Measurements from ENCODE around the gene TMEM221. TPM values are rescaled to one million over a fixed set of nuclear protein-coding genes. Genes with fewer than 3 reads are reported as not detected.

TMEM221 gene
- total RNA-seq, 1 donor from 2014 or later, result 0.30 TPM

- H3K27me3 Mint-ChIP-seq (ENCODE audit: unreplicated experiment), result peaks cover 4% of the 10 kb centered on the region
- TF ChIP-seq CTCF (IDR thresholded peaks at IDR 0.05), result no peak
- peaks cover 18% of the 10 kb centered on the region for H3K4me1 Mint-ChIP-seq (ENCODE audit: unreplicated experiment)
- no peak for DNase-seq (ENCODE audit: extremely low spot score, unreplicated experiment)
- no peak overlapping the region for H3K27ac Mint-ChIP-seq (ENCODE audit: unreplicated experiment)
- no peak overlapping the region for H3K4me3 Mint-ChIP-seq (ENCODE audit: unreplicated experiment)
- no peaks in the 10 kb centered on the region for H3K36me3 Mint-ChIP-seq (ENCODE audit: unreplicated experiment)
- H3K9me3 Mint-ChIP-seq (ENCODE audit: unreplicated experiment), result no peaks in the 10 kb centered on the region
Measured at GRCh38 chr19:17402982-17403855, 45.2 kb downstream of the TMEM221 start.

GRCh38 chr19:17401628-17402027, 46.8 kb downstream of the TMEM221 start:
- no peak overlapping the region for H3K4me3 Mint-ChIP-seq (ENCODE audit: unreplicated experiment)

GRCh38 chr19:17398902-17399527, 49.5 kb downstream of the TMEM221 start:
- Mint-ChIP-seq H3K27ac (ENCODE audit: unreplicated experiment) (no peak overlapping the region), H3K27me3 (ENCODE audit: unreplicated experiment) (peaks cover 4% of the 10 kb centered on the region), H3K4me1 (ENCODE audit: unreplicated experiment) (no peaks in the 10 kb centered on the region), H3K36me3 (ENCODE audit: unreplicated experiment) (no peaks in the 10 kb centered on the region), H3K4me3 (ENCODE audit: unreplicated experiment) (no peak overlapping the region), H3K9me3 (ENCODE audit: unreplicated experiment) (no peaks in the 10 kb centered on the region)
- TF ChIP-seq CTCF (IDR thresholded peaks at IDR 0.05), result no peak
- no peak for DNase-seq (ENCODE audit: extremely low spot score, unreplicated experiment)

More at GRCh38 chr19:17401628-17402027, 46.8 kb downstream of the TMEM221 start:
- no peak overlapping the region for H3K27ac Mint-ChIP-seq (ENCODE audit: unreplicated experiment)
- H3K27me3 Mint-ChIP-seq (ENCODE audit: unreplicated experiment), result peaks cover 4% of the 10 kb centered on the region
- no peaks in the 10 kb centered on the region for H3K9me3 Mint-ChIP-seq (ENCODE audit: unreplicated experiment)
- no peak for TF ChIP-seq CTCF (IDR thresholded peaks at IDR 0.05)
- H3K36me3 Mint-ChIP-seq (ENCODE audit: unreplicated experiment), result no peaks in the 10 kb centered on the region
- peaks cover 12% of the 10 kb centered on the region for H3K4me1 Mint-ChIP-seq (ENCODE audit: unreplicated experiment)
- DNase-seq (ENCODE audit: extremely low spot score, unreplicated experiment), result no peak

GRCh38 chr19:17394891-17395415, 53.5 kb downstream of the TMEM221 start:
- peak overlapping the region; percentile 40 for H3K4me3 Mint-ChIP-seq (ENCODE audit: unreplicated experiment)
- no peaks in the 10 kb centered on the region for H3K36me3 Mint-ChIP-seq (ENCODE audit: unreplicated experiment)
- H3K4me1 Mint-ChIP-seq (ENCODE audit: unreplicated experiment), result peaks cover 9% of the 10 kb centered on the region
- peaks cover 2% of the 10 kb centered on the region for H3K27me3 Mint-ChIP-seq (ENCODE audit: unreplicated experiment)
- TF ChIP-seq CTCF (IDR thresholded peaks at IDR 0.05), result peak; percentile 64
- no peak for DNase-seq (ENCODE audit: extremely low spot score, unreplicated experiment)
- H3K9me3 Mint-ChIP-seq (ENCODE audit: unreplicated experiment), result no peaks in the 10 kb centered on the region
- no peak overlapping the region for H3K27ac Mint-ChIP-seq (ENCODE audit: unreplicated experiment)

- no peak within 1 kb of the TSS for H3K27ac Mint-ChIP-seq (ENCODE audit: unreplicated experiment)
Measured at GRCh38 chr19:17393914-17394313, 54.6 kb downstream of the TMEM221 start, which contains the start of gene CCDC194. TSS of gene CCDC194 (minus strand) at chr19:17394196. CDS start at chr19:17394158, 38 bp downstream.

More at GRCh38 chr19:17393914-17394313, 54.6 kb downstream of the TMEM221 start, which contains the start of gene CCDC194:
- Mint-ChIP-seq H3K4me3 (ENCODE audit: unreplicated experiment) (no peak within 1 kb of the TSS), H3K9me3 (ENCODE audit: unreplicated experiment) (no peaks in the 10 kb centered on the region), H3K36me3 (ENCODE audit: unreplicated experiment) (no peaks in the 10 kb centered on the region), H3K27me3 (ENCODE audit: unreplicated experiment) (peaks cover 8% of the 10 kb centered on the region), H3K4me1 (ENCODE audit: unreplicated experiment) (peaks cover 9% of the 10 kb centered on the region)
- DNase-seq (ENCODE audit: extremely low spot score, unreplicated experiment), result no peak
- TF ChIP-seq CTCF (IDR thresholded peaks at IDR 0.05), result no peak

Measured in osteocyte (in vitro differentiated cells).